ENCODE measurements around the gene PILRA. TPM values are rescaled to one million over a fixed set of nuclear protein-coding genes. Genes with fewer than 3 reads are reported as not detected.

PILRA gene
- total RNA-seq, 1 experiment from 2014 or later: 1.8 TPM

GRCh38 chr7:100353685-100354330, 19.5 kb upstream of the PILRA start (continued):
- no peak for TF ChIP-seq ZNF425 (CRISPR knock-in tag; conservative IDR thresholded peaks at IDR 0.05)
- TF ChIP-seq AFF4 (CRISPR knock-in tag; IDR thresholded peaks at IDR 0.05; ENCODE audit: borderline replicate concordance): no peak
- no peak for TF ChIP-seq MYBL2 (CRISPR knock-in tag; IDR thresholded peaks at IDR 0.05)
- no peak for TF ChIP-seq NR3C1 (CRISPR knock-in tag; conservative IDR thresholded peaks at IDR 0.05; ENCODE audit: low read depth)
- no peak for TF ChIP-seq ETV6 (CRISPR knock-in tag; IDR thresholded peaks at IDR 0.05)
- TF ChIP-seq E2F1 (CRISPR knock-in tag; IDR thresholded peaks at IDR 0.05): no peak
- no peak for TF ChIP-seq MAX (CRISPR knock-in tag; IDR thresholded peaks at IDR 0.05)
- no peak for TF ChIP-seq ATF3 (CRISPR knock-in tag; conservative IDR thresholded peaks at IDR 0.05)
- no peak for TF ChIP-seq ZNF396 (CRISPR knock-in tag; IDR thresholded peaks at IDR 0.05; ENCODE audit: borderline replicate concordance)

GRCh38 chr7:100356416-100357068, 16.7 kb upstream of the PILRA start:
- Mint-ChIP-seq H3K9me3 (no peaks in the 10 kb centered on the region), H3K4me1 (no peaks in the 10 kb centered on the region), H3K27ac (no peak overlapping the region), H3K36me3 (peaks cover 55% of the 10 kb centered on the region), H3K27me3 (ENCODE audit: low read depth) (no peaks in the 10 kb centered on the region), H3K4me3 (no peak overlapping the region)
- ChIA-PET POLR2A (no interaction called here), CTCF (no interaction called here)
- ATAC-seq: no peak
- no peak for DNase-seq (ENCODE audit: low spot score)
- TF ChIP-seq ZNF416 (CRISPR knock-in tag; IDR thresholded peaks at IDR 0.05) (no peak), IRF1 (CRISPR knock-in tag; IDR thresholded peaks at IDR 0.05) (no peak), AR (CRISPR knock-in tag; IDR thresholded peaks at IDR 0.05) (no peak), HMGXB4 (CRISPR knock-in tag; IDR thresholded peaks at IDR 0.05) (no peak), ARID4B (CRISPR knock-in tag; IDR thresholded peaks at IDR 0.05; ENCODE audit: borderline replicate concordance) (no peak), CBFB (CRISPR knock-in tag; IDR thresholded peaks at IDR 0.05; ENCODE audit: low read depth) (no peak), ZNF423 (CRISPR knock-in tag; IDR thresholded peaks at IDR 0.05) (no peak), ZNF232 (CRISPR knock-in tag; IDR thresholded peaks at IDR 0.05) (no peak)

Data from WTC11 (cell line).